ENCODE data around the gene ITGA11.
"Not testable (repeated sequence)": the region's sequence is repeated elsewhere in the genome, so short reads cannot be mapped to it uniquely, and the experiment has no call there.

ITGA11 gene

GRCh38 chr15:68403161-68403941 is 28.6 kb downstream of the ITGA11 start:
- no peak overlapping the region for H3K4me3 ChIP-seq (ENCODE audit: low read depth, low read length)
- no peak for TF ChIP-seq CTCF (IDR thresholded peaks at IDR 0.05; ENCODE audit: low read depth, low read length, missing control alignments)
- no peak for DNase-seq (ENCODE audit: low read depth)

DNA sequence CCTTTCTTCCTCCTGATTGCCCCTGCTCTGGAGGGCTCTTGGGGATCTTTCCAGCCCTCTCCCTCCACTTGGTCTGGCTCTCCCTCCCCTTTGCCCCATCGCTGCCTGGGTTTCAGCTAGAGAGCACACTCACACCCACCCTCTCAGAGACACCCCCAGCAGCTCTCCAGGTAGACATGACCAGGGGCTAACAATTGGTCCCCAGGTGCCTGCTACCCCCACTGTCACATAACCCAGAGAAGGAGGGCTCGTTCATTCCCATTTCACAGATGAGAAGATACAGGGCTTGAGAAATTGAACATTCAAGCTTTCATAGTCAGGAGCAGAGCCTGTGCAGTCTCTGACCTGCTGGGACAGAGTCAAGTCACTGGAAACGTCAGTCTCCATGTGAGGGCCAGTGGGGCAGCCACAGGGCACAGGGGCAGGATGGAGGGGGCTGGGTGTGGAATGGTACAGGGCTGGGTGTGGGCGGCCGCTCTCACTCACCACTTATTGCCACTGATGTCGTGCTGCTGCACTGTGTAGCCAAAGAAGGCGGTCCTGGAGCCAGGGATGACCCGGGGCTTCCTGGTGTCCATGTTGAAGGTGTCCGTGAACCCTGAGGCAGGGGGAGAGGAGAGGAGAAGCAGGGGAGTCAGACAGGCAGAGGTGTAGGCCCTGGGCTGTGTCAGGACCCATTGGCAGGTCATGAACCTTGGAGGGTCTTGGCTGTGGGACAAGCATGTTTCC is 29.4 kb downstream of the ITGA11 start:
- DNase-seq (ENCODE audit: low read depth), result no peak
- H3K4me3 ChIP-seq (ENCODE audit: low read depth, low read length), result no peak overlapping the region
- TF ChIP-seq CTCF (IDR thresholded peaks at IDR 0.05; ENCODE audit: low read depth, low read length, missing control alignments), result no peak

DNA sequence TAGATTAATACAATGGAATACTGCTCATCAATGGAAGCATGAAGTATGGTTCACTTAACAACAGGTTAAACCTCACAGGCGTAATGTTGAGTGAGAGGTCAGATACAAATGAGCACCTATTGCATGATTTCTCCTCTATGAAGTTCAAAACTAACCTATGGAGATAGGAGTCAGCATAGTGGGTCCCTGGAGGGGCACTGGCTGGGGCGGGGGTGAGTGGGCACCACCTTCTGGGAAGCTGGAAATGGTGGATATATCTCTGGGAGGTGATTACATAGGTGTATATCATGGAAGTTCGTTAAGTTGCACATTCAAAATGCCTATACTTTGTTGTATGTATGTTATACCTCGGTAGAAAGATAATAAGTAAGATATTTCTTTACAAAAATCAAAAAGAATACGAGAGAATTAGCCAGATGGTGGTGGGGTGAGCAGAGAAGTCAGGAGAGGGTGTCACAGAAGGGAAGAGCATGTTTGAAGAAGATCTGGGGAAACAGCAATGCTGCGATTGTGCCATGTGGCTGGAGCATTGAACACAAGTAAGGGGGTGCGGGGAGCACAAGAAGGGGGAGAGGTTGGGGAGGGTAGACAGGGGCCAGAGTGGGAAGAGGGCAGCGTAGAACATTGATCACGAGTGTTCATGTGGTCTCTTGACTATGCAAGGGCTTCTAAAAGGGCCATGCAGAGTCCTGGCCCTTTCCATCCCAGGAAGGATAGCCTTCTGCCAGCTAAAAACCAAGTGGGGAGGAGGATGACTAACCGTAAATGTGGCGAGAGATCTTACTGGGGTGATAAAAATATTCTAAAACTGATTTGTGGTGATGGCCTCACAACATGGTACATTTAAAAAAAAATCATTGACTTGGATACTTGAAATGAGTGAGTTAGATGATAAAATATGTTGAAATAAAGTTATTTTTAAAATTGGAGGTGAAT is 30.2 kb downstream of the ITGA11 start:
- TF ChIP-seq CTCF (IDR thresholded peaks at IDR 0.05; ENCODE audit: low read depth, low read length, missing control alignments), result no peak
- DNase-seq (ENCODE audit: low read depth), result no peak
- H3K4me3 ChIP-seq (ENCODE audit: low read depth, low read length), result no peak overlapping the region

GRCh38 chr15:68400066-68400456 is 31.9 kb downstream of the ITGA11 start:
- TF ChIP-seq CTCF (IDR thresholded peaks at IDR 0.05; ENCODE audit: low read depth, low read length, missing control alignments), result no peak
- DNase-seq (ENCODE audit: low read depth), result no peak
- no peak overlapping the region for H3K4me3 ChIP-seq (ENCODE audit: low read depth, low read length)

GRCh38 chr15:68399096-68400065 is 32.6 kb downstream of the ITGA11 start:
- no peak for DNase-seq (ENCODE audit: low read depth)
- TF ChIP-seq CTCF (IDR thresholded peaks at IDR 0.05; ENCODE audit: low read depth, low read length, missing control alignments), result no peak
- no peak overlapping the region for H3K4me3 ChIP-seq (ENCODE audit: low read depth, low read length)

- DNase-seq (ENCODE audit: low read depth); H3K4me3 ChIP-seq (ENCODE audit: low read depth, low read length): not testable (repeated sequence)
Measured at GRCh38 chr15:68397999-68398398, 34.0 kb downstream of the ITGA11 start.

All from GM12864 (cell line).